SK-N-DZ (cell line): ENCODE measurements around the gene SYNE4.

Source experiments
- DNase-seq: peaks from one replicate; pipeline ENCODE4 v3.0.0-alpha.2; 2015; ENCODE audit warnings: low spot score
- small RNA-seq, 2 experiments: library from RNA; depleted of rRNA; stranded (forward); fragments of <200 nt; gene quantifications; one replicate each; pipeline ENCODE3, GENCODE V24; 2014

The SYNE4 gene

DNA sequence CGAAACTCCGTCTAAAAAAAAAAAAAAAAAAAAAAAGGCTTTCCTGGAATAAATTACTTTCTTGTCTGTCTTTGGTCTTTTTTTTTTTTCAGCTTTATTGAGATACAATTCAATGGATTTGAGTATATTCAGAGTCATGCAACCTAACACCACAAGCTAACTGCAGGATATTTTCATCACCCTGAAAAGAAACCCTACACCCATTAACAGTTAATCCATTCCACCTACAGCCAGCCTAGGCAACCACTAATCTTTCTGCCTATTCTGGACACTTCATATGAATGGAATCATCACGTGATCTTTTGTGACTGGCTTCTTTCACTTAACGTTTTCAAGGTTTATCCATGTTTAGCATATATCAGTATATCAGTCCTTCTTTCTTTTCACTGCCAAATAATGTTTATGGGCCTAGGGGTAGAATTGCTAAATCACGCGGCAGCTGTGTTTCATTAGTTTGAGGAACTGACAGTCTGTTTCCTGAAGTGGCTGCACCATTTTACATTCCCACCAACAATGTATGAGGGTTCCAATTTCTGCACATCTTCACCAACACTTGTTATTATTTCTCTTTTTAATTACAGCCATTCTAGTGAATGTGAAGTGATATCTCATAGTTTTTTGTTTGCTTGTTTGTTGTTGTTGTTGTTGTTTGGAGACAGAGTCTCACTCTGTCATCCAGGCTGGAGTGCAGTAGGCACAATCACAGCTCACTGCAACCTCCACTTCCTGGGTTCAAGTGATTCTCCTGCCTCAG, 52.6 kb downstream of the SYNE4 start:
- DNase-seq, result no peak

Small RNA genes lying within 50 kb of the gene (small RNA-seq; reads per million reads assigned to genes)
- gene AF038458.1, result 0 to 0.04 reads per million in 2 experiments
